NCI-H1048 (cell line): ENCODE data around the gene DDX27.
A peak's percentile ranks its signal among the peaks of the same experiment; 100 is the strongest.
"Not testable (repeated sequence)": the region's sequence is repeated elsewhere in the genome, so short reads cannot be mapped to it uniquely, and the experiment has no call there.

Source experiments
- DNase-seq: peaks from one replicate; lab custom pipeline; 2025; lab: John Stamatoyannopoulos, UW

DDX27 gene

DNA sequence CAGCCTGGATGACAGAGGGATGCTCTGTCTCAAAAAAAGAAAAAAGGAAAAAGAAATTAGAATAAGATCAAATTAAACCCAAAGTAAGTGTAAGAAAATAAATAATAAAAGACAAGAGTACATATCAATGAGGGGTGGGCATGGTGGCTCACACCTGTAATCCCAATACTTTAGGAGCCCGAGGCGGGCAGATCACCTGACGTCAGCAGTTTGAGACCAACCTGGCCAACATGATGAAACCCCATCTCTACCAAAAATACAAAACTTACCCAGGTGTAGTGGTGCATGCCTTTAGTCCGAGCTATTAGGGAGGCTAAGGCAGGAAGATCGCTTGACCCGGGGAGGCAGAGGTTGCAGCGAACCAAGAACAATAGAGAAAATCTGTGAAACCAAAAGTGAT, 16.2 kb upstream of the DDX27 start:
- DNase-seq, result no peak

DNA sequence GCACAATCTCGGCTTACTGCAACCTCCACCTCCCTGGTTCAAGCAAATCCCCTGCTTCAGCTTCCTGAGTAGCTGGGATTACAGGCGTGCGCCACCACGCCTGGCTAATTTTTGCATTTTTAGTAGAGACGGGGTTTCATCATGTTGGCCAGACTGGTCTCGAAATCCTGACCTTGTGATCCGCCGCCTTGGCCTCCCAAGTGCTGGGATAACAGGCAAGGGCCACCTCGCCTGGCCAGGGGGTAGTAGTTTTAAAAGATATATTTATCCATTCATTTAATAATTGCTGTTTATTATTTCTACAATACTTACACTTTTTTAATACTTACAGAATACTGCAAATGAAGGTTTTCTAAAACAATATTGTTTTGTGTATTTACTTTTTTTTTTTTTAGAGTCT, 15.5 kb upstream of the DDX27 start:
- no peak for DNase-seq

DNA sequence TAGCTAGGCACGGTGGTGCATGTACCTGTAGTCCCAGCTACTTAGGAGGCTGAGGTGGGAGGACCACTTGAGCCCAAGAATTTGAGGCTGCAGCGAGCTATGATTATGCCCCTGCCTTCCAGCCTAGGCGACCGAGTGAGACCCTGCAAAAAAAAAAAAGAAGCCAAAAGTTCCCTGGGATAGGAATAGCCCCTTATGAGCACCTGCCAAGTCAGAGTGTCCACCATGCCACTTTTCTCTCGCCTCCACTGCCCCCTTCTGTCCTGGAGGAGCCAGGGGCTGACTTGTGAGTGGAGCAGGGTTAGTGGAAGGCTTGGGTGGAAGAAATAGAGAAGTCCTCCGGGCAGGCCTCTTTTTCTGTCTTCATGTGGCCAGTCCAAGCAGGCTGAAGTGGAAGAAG, 12.1 kb upstream of the DDX27 start:
- DNase-seq, result no peak

DNA sequence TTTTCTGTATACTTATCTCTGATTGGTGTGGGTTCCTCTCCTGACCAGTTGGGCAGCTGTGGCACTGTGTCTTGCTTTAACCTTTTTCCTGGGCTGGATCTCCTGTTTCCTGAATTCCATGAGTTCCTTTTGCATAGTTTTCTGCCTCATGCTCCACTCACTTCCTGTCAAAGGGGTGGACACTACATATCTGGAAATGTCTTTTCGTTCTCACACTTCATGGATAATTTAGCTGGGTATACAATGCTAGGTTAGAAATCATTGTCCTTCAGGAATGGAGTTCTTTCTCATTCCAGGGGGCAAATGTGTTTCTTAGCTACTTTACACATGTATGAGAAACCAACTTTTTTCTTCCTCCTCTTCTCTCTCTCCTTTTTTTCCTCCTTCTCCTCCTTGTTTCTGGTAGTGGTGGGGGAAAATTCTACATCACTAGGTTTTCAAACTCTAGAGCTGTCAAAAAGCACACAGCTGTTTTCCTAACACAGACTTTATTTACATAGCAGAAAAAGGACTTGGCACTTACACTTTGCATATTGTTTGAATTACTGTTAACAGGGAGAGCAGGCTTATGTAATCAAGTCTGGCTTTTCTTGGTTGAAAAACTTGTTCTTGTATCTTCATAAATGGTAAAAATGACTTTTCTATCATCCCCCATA, 9.0 kb upstream of the DDX27 start:
- no peak for DNase-seq

DNA sequence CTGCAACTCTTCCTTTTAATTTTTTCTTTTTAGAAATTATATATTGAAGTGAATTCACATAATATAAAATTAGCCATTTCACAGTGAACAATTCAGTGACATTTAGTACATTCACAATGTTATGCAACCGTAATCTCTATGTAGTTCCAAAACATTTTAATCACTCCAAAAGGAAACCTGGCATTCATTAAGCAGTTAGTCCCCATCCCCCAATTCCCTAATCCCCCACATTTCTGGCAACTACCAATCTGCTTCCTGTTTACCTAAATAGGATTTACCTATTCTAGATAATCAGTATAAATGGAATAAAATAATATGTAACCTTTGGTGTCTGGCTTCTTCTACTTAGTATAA, 8.5 kb upstream of the DDX27 start:
- DNase-seq, result no peak

DNA sequence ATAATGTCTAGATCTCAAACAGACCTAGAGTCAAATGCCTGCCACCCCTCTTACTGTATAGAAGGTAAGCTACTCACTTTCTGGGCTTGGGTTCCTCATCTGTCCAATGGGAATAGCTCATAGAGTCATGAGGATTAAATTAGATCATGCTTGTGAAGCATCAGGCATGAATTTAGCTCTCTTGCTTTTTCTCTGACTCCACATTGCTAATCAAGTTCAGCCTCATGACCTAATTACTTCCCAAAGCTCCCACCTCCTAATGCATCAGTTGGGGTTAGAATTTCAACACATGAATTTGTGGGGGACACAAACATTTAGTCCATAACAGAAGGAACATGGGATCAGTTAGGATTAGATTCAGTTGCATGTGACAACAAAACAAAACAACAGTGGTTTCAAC, 4.6 kb upstream of the DDX27 start:
- no peak for DNase-seq

DNA sequence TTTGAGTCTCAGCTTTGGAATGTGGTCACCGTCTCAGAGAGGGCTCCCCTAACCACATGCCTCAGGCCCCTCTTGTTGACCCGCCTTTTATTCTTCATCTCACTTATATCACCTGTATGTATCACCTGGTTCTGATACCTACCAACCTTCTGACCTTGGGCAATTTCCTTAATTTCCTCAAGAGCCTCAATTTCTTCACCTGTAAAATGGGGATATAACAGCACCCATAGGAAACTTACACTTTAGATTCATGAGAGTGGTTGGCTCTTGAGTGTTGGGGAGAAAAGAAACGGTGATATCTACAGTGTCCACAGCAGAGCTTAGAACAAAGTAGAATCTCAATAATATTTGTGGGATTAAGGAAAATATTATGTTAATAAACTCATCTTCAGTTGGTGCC, 4.0 kb upstream of the DDX27 start:
- DNase-seq, result no peak

DNA sequence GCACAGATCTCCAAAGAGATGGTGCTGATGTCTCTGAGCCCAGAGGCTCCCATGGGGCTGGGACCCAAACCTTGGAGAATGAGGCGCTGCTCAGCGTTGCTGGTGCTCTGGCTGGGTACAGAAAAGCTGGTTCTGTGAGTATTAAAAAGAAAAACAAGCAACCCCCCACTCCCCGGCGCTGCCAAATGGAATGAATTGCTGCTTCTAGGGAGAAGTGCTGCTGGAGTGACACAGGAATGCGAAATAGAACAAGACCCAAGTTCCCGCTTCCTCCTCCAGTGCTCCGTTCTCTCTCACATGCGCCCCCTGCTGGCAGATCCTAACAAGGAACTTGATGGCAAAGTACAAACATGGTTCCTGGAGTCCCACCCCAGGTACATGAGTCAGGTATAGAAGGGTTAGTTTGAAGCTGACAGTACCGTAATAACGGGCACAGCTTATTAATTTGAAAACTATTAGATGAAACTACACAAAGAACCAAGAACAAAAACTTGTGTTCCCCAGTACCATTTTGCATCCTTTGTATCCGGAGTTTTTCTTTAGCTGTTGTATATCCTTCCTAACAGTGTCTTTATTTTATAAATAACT, 2.1 kb upstream of the DDX27 start:
- DNase-seq, result peak; percentile 75

DNA sequence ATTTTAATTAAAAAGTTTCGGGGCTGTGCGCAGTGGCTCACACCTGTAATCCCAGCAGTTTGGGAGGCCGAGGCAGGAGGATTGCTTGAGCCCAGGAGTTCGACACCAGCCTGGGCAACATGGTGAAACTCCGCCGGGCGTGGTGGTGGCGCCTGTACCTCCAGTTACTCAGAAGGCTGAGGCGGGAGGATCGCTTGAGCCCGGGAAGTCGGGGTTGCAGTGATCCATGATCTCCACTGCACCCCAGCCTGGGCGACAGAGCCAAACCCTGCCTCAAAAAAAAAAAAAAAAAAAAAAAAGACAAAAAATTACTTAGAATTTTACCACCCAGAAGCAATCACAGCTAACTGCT, 501 bp upstream of the DDX27 start:
- not testable (repeated sequence) for DNase-seq

DNA sequence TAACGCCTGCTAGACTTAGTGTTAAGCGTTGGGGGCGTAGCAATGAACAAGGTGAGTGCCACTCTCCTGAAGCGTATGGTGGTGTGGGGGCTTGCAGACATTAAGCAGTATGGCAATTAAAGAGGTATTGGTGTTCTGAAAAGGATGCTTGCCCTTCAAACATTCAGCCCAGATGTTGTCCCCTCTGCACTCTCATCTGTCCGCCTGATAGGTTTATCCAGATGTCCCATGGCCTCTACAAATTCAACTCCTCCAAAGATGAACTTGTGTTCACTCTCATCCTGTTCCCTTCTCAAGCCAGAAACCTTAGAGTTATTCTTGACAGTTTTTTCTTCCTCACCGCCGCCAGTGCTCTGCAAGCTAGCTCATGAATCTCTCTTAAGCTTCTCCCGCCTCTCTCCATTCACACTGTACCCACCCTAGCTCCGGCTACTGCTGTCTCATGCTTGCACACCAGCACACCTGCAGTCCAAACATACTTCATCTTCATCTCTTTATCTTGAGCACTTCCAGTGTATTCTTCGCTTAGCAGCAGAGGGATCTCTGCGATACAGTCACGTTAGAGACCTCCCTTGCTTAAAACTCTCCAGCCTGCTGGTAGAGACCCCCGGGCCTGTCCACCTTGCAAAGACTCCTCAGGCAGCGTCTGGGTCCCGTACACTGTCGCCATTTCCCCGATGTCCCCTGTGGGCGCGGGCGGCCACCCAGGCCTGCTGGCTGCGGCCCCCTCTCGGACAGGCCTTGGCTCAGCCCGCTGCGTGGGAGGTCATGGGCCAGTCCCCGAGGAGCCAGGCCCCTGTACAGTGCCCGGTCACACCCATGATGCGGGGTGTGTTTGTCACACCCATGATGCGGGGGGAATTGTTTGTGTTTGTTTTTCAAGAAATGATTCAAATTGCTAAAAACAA, 962 bp downstream of the DDX27 start:
- no peak for DNase-seq

DNA sequence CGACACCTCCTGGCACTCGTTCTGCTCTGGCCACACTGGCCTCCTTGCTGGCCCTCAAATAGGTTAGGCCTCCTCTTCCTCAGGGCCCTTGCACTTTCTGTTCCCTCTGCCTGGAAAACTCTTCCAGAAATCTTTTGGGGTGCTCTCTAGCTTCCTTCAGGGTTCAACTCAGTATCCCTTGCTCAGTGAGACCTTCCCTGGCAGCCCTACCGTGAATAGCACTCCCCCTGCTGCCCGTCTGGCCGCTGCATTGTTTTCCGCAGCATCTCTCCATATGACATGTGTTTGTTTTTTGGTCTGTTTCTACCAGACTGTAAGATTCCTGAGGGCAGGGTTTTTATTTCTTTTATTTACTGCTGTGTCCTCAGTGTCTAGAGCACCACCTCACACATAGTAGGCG, 6.7 kb downstream of the DDX27 start:
- DNase-seq, result no peak

DNA sequence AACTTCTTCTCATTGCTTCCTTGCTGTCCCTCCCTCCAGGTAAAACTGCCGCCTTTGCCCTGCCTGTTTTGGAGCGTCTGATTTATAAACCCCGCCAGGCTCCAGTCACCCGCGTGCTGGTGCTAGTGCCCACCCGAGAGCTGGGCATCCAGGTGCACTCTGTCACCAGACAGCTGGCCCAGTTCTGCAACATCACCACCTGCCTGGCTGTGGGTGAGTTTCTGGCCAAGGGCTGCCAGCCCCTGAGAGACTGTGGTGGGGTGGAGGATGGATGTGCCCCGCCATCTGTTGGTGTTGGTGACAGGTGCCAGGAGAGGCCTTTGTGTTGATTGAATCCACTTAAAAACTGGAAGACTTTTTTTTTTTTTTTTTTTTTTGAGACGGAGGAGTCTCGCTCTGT, 9.5 kb downstream of the DDX27 start:
- no peak for DNase-seq

DNA sequence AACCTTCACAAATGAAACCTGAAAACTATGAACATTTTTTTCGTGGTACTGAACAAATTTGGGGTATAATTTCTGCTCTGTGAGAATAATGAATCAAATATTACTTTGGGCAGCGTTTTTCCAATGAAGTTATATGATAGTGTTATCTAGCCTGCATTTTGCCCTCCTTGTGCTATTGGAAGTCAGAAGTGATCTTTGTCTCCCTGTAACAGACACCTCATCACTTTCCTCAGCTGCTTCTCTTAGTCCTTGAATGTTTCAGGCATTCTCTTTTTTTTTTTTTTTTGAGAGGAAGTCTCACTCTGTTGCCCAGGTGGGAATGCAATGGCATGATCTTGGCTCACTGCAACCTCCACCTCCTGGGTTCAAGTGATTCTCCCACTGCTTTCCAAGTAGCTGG, 10.2 kb downstream of the DDX27 start:
- no peak for DNase-seq

DNA sequence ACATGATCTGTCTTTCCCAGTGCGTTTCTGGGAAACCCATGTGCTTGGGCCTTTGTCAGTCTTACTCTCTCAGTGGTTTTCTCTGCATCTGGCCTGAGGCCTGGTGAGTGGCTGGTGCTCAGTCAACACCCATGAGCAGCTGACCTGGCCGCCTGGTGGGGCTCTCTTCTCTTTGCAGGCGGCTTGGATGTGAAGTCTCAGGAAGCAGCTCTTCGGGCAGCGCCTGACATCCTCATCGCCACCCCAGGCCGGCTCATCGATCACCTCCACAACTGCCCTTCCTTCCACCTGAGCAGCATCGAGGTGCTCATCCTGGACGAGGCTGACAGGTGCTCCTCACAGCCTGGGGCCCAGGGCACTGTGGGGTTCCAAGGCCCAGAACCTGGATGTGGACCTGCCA, 10.8 kb downstream of the DDX27 start:
- no peak for DNase-seq

DNA sequence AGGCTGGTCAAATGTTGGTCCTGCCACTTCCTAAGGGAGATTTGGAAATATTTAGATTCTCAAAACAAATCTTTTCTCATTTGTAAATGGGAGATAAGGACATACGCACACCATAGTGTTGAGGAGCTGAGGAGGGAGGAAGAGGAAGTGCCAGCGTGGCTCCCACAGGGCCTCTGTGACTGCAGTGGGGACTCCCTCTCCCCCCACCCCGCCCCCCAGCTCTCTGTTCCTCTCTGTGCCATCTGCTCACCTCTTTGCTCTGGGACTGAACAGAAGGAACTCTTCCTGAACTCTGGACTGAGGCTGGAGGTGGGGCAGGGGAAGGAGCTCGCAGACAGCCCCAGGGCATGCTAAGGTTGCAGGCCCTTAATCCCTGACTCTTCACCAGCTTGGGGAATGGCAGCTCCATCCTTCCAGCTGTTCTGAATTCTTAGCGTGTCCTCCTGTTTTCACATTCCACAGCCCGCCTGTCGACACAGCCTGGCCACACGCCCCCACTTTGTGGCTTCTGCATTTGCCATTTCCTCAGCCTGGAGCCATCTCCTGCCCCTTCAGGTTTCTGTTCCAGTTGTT, 11.4 kb downstream of the DDX27 start:
- DNase-seq, result no peak

DNA sequence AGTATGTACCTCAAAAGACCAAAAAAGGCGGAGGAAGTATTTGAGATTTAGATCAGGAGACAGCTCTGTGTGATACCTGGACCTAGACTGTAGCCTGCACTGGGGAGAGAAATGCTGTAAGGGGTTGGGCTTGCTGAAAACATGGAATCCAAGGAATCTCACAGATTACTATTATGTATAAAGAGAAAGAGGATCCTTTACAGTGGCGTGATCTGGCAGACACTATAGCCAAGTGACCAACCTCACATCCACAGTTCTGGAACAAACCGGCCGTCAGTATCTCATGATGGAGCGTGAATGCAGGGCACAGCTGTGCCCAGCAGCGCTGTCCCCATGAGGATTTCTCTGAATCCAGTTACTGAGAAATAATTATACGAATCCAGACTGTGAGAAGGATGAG, 12.3 kb downstream of the DDX27 start:
- DNase-seq, result no peak

DNA sequence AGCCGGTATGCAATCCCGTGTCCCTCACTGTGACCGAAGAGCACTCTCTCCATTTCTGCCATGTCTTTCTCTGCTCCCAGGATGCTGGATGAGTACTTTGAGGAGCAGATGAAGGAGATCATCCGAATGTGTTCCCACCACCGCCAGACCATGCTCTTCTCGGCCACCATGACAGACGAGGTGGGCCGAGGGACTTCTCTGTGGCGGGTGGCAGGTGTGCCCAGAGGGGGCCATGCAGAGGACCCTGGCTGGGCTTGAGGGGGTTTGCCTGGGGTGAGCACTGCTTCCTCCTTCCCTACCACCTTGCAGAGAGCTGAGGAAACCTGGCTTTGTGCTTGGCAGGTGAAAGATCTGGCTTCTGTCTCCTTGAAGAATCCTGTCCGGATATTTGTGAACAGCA, 14.0 kb downstream of the DDX27 start:
- no peak for DNase-seq

DNA sequence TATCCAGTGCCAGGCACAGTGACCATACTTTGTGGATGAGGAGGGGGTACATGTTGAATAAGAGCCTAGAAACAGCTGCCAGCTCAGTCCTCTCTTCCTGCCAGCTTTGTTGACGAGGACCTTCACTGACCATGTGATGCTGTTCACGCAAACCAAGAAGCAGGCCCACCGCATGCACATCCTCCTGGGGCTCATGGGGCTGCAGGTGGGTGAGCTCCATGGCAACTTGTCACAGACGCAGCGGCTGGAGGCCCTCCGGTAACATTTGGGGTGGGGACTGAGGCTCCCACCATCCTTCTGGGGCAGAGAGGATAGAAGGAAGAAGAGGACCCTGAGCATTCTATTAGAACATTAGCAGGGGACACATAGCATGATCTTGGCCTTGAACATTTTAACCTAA, 15.6 kb downstream of the DDX27 start:
- DNase-seq, result no peak

DNA sequence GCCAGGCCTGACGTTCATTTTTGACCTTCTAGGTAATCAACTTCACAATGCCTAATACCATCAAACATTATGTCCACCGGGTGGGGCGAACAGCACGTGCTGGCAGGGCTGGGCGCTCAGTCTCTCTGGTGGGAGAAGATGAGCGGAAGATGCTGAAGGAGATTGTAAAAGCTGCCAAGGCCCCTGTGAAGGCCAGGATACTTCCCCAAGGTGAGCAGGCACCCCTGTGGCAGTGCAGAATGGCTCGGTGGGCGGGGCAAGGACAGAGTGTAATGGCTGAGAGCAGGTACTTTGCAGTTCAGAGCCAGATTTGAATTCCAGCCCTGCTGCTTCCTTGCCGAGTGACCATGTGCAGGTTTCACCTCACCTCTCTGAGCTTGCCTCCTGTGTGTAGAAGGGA, 17.1 kb downstream of the DDX27 start:
- no peak for DNase-seq

DNA sequence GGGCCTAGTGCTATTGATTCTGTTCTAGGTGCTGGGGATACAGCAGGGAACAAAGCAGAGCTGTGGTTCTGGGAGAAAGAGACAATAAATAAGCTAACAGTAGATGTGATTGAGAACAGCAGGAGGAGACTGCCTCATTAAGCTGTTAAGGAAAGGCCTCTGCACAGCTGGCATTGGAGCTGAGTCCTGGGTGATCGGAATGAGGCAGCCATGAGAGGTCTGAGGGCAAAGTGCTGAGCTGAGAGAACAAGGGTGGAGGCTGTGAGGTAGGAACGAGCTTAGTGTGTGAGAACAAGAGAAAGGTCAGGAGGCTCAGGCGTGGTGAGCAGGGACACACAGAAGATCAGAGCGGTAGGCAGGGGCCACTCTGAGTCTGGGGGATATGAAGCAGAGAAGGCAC, 18.3 kb downstream of the DDX27 start:
- no peak for DNase-seq

DNA sequence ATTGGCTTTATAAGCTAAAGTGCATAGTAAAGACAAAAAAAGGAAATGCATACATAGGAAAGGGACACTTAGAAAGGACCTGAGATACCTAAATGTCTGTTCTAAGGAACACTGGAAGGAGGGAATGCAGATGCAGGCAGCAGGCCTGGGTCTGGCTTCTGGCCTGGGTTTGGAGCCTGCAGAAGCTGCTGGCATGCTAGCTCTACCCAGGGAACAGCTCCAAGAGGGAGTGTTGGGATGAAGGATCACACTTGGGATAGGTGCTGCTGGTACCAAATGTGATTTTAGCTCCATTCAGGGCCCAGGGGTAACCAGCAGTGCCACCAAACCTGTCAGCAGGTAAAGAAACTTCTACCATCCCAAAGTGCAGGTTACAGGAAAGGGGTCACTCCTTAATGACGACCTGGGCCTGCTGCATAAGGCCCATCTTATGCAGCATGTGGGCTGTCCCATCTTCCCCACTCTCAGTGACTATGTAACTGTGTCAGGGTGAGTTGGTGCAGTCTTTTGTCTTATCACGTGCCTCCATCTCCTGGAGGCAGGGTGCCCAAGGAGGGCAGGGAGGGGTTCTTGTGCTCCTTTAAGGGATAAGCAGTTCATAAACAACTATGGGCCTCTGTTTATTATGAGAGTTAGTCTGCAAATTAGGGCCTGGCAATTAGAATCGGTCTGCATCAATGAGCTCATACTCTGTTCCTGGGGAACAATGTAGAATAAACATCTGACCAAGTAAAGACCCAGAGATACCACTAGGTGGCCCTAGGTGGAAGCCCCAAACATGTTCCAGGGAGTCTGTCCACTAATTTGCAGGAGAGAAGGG, 26.9 kb downstream of the DDX27 start:
- no peak for DNase-seq

DNA sequence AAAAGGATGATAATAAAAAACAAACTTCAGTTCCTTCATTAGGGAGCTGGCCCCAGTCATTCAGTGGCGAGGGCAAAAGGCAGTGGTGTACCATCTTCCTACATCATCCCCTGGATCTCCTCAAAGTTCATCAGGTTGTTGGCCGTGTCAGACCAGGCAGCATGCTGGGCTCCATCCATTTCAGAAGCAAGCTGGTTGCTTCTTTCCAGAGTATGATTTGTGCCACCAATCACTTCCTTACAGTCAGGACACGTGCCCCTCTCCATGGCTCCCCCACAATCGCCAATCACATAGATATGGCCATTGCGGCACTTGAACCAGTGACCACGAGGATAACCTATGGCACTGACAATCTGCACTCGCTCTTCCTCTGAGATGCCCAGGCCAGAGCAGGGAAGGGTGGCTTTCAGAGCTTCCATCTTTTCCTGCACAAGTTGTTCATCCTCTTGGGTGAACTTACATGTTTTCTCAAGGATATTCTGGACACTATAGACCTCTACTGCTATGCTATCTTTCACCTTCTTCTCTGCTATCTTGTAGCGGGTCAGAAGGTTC, 28.0 kb downstream of the DDX27 start:
- no peak for DNase-seq
